GM18507 (cell line): ENCODE data around the gene AACS.
A peak's percentile ranks its signal among the peaks of the same experiment; 100 is the strongest.
"Not testable (repeated sequence)": the region's sequence is repeated elsewhere in the genome, so short reads cannot be mapped to it uniquely, and the experiment has no call there.

Source experiments
- DNase-seq: peaks from one replicate; pipeline ENCODE4 v3.0.0; 2011; ENCODE audit warnings: low read depth; ENCODE audit not compliant: insufficient read length; ENCODE audit errors: extremely low spot score
- FAIRE-seq: peaks from 2 replicates; lab custom pipeline; 2011; peaks lifted over from hg19 to GRCh38; lab: Jason Lieb, UNC

AACS gene

DNA sequence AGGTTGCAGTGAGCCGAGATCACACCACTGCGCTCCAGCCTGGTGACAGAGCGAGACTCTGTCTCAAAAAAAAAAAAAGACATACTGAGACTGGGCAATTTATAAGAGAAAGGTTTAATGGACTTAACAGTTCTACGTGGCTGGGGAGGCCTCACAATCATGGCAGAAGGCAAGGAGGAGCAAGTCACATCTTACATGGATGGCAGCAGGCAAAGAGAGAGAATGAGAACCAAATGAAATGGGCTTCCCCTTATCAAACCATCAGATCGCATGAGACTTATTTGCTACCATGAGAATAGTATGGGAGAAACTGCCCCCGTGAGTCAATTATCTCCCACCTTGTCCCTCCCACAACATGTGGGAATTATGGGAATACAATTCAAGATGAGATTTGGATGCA, 47.4 kb downstream of the AACS start:
- not testable (repeated sequence) for DNase-seq, FAIRE-seq

DNA sequence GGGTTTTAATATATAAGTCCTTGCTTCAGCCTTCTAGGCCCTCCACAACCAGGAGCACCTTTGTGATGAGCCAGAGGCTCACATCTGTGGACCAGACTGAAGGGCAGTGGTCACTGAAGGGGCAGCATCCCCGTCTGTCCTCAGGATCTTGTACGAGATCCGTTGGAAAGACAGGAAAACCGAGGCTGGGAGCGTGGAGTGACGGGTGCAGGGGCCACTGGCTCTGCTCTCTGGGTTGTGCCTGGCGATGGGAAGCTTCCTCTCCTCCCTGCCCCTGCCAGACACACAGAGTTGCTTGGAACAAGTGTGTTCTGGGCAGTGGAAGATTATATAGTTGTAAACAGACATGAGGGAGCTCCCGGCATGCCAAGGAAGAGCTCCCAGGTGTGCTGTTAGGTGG, 48.0 kb downstream of the AACS start:
- DNase-seq = no peak
- FAIRE-seq = no peak

DNA sequence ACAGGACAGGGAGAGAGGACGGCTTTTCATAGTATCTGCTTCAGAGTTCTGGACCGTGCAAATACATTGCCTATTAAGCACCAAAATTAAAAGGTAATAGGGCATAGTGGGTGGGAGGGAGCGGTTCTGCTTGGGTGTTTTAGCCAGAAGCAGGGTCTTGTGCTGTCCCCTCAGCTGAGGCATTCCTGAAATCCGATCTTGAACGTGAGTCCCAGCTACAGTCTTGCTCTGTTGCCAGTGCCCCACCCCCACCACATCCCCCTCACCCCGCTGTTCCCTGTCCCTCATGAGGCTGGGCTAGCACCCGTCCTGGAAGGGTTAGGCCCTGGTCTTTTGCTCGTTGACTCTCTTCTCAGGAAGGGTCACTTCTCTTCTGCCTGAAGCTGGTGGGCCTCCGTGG, 48.6 kb downstream of the AACS start:
- DNase-seq = no peak
- FAIRE-seq = no peak

DNA sequence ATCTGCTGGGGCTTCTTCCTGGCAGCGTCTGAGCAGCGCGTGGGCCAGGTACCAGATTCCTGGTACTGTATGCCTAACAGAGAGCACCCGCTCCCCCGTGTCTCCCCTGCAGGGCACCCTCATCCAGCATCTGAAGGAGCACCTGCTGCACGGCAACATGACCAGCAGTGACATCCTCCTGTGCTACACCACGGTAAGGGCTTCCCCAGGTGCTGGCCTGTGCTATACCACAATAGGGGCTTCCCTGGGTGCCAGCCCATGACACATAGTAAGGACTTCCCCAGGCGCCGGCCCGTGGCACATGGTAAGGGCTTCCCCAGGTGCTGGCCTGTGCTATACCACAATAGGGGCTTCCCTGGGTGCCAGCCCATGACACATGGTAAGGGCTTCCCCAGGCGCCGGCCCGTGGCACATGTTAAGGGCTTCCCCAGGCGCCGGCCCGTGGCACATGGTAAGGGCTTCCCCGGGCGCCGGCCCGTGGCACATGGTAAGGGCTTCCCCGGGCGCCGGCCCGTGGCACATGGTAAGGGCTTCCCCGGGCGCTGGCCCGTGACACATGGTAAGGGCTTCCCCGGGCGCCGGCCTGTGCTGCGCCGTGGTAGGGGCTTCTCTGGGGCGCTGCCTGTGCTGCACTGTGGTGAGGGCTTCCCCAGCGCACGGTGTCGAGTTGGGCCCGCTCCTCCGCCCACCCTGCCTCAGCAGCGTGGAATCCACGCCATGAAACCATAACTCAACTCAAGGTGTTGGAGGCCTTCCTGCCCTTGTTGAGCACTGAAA, 49.3 kb downstream of the AACS start:
- DNase-seq (no peak), FAIRE-seq (peak; percentile 63)

DNA sequence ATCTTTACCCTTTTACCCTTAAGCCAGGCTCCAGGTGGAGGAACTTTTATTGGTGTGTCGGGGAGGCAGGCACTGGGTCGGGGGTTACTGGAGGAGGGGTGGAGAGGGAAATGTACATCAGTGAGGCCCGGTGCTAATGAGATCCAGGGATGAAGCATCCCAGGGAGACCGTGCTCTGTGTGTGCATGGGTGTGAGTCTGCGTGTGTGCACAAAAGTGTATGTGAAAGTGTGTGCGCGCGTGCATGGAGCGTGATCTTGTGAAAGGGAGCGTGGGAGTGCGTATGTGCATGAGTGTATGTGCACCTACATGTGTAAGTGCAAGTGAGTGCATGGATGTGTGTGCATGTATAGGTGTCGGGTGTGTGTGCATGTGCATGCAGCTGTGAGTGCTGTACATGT, 55.3 kb downstream of the AACS start:
- DNase-seq (no peak), FAIRE-seq (no peak)

DNA sequence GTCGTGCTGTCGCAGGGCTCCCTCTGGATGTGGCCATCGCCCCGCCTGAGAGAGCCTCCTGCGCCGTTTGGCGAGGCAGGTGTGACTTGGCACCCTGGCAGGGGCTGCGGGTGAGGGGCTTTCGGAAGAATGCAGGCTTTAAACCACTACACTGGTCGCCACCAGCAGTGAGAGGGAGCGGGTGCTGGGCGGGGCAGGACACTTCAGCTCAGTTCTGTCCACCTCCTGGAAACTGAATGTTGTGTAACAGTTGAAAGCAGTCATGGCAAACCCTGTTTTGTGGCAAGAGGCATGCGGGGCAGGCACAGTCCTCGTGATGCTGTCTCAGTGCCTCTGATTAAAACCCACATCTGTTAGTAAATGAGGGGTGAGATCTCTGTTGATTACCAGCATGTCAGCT, 55.9 kb downstream of the AACS start:
- DNase-seq (no peak), FAIRE-seq (no peak)

DNA sequence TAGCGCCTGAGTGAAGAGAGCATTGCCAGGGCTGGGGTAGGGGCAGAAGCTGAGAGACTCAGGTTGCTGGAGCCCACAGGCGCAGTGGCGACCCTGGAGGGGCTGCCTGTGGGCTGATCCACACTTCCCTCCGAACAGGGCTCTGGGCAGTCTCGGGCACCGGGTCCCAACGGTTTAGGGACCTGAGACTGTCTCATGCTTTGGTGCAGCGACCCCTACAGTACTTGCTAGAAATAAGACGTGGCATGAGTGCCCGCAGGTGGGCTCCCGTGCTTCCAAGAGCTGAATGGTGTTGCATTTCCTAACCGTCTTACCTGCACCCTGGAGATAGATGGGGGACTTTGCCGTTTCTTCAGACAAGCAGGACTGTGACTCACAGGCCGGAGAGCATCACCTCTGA, 57.4 kb downstream of the AACS start:
- FAIRE-seq (no peak), DNase-seq (no peak)

DNA sequence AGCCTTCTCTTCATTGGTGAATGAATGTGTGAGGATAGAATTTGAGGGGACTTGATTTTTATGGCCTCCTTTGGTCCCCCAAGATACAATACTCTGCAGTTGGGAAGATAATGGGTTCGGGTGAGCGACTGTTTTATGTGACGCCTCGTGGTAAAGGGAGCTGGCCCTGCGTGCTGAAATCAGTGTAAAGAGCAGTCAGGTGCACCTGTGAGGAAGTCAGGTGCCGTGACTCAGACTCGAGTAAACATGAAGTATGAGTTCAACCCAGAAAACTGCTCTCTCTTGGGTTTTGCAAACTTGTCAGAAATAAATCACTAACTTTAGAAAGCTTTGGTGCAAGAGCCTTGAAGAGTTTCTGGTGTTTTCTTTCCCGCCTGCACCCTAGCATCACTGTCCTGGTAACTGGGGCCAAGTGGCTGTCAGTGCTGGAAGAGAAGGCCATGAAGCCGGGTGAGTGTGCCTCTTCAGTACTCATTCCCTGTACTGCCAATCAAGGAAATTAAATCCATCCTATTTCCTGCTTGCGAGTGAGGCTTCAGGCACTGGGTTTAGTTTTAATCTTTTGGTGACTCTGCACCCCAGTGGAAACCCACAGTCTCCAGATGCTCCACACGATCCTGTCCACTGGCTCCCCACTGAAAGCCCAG, 59.2 kb downstream of the AACS start:
- DNase-seq (no peak), FAIRE-seq (no peak)

DNA sequence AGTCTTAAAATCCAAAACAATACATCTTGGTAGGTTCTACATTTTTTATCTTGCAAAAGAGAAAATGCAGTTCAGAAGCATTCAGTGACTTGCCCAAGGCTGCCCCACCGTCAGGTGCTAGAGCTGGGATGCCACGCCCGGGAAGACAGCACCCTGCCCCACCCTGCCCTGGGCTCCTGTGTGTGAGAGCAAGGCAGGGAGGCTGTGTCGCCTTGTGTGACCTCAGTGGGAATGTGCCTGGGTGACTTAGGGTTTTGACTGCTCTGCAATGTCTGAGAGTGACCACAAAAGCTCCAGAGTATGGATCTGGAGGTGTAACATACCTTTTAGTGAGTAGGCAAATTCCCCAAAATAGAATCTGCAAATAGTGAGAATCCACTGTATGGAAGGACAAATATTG, 60.0 kb downstream of the AACS start:
- FAIRE-seq = no peak

DNA sequence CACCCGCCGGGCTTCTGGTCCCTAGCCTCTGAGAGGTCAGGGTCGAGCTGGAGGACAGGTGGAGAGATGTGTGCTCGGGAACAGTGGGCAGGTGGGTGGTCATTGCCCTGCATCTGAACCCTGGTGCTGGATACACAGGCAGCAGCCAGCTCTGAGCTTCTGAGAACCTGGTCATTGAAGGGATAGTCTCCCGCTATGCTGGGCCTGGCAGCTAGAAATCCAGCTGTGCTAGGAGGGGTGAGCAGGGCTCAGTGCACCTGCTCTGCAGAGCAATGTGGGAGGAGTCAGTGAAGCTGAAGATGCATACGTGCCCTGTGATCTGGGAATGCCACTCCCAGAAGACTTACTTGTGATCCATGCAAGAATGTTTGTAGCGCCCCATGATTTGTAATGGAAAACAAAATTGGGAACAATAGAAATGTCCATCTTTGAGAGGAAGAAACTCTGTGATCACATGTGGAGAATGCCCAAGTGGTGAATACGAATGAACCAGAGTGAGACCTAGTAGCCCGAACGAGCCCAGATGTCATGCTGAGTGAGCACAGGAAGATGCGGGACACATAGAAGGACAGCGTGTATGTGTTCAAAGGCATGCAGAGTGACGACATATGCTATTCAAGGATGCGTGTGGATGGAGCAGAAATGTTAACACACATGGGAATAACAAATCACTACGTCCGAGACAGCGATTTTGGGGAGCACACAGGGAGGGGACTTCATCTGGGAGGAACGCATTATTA, 63.4 kb downstream of the AACS start:
- DNase-seq (no peak), FAIRE-seq (no peak)

More for the DNA sequence above, 60.0 kb downstream of the AACS start:
- no peak for DNase-seq

DNA sequence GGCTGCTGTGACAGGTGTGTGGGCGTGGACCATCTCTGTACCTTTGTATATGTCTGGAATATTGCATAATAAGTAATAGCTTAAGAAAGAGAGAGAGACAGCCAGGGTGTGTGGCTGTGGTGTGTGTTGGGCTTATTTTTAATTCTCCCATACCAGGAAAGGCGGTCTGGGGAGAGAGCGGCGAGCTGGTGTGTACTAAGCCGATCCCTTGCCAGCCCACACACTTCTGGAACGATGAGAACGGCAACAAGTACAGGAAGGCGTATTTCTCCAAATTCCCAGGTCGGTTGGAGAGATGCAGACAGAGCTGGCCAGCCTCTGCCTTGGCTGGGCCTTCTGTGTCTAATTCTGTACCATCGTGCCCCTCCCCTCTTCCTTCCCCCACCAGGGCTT, 63.9 kb downstream of the AACS start:
- FAIRE-seq = no peak
- DNase-seq = no peak

DNA sequence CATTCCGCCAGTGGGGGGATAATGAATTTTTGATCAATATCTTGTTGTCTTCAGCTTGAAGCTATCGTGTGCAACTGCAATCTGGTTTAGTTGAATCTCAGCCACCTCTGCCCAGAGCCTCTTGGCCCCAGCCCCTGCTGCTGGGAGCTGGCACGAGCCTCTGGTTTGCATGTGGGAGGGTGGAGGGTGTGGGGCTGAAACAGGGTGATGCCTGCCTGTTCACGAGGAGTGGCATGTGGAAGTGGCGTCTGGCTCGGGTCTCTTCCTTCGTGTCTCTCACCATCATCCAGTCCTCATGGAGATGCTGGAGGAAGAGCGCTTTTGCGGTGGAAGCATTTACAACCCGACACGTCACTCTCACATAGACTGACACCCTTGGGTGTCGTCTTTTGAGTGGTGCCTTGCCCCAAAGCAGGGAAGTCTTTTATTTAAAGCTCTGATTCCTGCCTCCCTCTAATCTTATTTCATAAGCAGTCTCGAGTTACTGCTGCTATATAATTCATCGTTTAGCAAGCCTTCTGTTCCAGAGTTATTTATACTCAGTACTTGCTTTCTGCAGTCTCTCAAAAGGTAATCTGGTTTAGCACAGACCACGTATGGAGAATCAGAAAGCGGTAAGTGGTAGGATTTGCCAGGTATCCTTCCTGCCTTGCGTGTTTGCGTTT, 64.5 kb downstream of the AACS start:
- no peak for FAIRE-seq
- no peak for DNase-seq

DNA sequence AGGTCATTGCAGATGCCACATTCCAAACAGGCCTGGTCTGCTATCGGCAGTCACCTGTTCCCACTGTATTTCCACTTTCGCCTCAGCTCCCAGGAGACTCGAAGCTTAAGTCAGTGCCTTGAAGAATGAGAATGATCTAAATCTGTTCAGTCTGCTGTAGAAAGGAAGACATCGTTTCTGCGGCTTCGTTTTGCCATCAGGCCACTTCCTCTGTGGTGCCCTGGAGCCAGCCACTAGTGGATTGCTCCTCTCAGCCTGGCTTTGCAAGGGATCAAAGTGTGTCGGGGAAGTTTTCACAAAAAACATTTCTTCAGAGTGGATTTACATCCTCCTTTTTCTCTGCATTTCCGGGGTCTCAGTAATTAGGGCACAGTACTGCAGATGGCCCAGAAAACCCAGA, 66.7 kb downstream of the AACS start:
- FAIRE-seq = no peak

DNA sequence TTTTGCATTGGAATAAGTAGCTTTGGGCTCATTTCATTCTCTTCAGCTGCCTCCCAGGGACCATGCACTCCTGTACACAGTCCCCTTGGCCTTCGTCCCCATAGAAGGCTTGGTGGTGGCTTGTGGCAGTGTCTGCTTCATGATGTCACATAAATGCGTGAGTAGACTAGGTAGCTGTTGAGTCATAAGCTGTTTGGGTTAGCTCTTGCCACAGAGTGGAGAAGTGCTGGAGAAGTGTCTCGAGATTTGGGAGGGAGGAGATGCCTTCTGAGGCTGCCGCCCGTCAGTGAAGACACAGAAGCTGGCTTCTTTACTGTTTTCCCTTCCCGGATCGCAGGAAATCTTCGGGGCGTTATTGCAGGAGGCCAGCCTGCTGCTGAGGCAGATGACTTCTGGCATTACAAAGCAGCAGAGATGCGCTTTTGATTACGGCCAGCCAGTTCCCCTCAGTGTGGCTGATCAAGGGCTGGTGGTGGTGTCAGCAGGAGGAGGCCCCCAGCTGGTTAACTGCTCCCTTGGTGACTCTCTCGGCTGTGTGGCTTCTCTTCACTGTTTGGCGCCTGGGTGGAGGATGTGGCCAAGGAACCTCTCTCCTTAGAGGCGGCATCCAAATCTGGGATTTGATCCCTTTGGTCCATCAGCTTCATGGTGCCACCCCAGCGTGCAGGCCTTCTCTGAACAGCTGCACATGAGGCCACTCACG, 67.6 kb downstream of the AACS start:
- no peak for FAIRE-seq
- DNase-seq = no peak

More for the DNA sequence above, 66.7 kb downstream of the AACS start:
- DNase-seq = no peak

DNA sequence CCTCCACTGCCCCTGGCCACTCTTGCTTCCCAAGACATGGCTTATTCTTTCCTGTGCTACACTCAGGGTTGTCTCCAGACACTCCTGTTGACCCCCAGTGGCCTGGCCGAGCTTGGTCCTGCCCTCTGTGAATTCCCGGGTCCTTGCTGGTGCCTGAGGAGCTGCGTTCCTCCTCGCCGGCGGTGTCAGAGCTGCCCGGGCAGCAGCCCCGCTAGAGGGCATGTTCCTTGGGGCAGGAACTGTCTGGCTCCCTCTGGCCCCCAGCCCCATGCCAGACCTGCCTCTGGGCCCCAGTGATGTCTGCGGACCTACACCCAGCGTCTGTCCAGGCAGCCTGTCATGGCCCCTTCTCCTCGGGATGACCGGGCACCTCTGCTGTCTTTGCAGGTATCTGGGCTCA, 68.4 kb downstream of the AACS start:
- DNase-seq (no peak), FAIRE-seq (no peak)

DNA sequence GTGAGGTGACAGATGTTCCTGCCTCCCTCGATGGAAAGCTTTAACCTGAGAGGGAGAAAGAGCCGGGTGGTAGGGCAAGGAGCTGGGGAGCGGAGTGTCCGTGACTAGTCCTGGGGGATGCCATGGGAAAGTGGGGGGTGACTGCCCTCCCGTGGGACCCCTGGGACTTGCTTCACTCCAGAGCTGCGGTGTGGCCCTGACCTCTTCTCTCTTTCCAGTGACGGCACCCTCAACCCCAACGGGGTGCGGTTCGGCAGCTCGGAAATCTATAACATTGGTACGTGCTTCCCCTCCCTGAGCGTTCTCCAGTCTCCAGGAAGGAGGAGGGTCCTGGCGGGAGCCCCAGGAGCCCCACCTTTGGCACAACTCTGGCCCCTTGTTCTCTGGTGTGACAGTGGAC, 69.3 kb downstream of the AACS start:
- FAIRE-seq = no peak
- DNase-seq = no peak

DNA sequence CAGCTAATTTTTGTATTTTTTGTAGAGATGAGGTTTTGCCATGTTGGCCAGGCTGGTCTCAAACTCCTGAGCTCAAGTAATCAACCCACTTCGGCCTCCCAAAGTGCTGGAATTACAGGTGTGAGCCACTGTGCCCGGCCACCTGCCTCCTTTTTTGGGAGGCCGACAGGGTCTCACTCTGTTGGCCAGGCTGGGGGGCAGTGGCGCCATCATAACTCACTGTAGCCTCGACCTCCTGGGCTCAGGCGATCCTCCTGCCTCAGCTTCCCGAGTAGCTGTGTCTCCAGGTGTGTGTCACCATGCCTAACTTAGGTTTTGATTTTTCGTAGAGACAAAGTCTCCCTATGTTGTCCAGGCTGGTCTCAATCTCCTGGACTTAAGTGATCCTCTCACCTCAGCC, 70.7 kb downstream of the AACS start:
- no peak for DNase-seq
- FAIRE-seq = no peak

DNA sequence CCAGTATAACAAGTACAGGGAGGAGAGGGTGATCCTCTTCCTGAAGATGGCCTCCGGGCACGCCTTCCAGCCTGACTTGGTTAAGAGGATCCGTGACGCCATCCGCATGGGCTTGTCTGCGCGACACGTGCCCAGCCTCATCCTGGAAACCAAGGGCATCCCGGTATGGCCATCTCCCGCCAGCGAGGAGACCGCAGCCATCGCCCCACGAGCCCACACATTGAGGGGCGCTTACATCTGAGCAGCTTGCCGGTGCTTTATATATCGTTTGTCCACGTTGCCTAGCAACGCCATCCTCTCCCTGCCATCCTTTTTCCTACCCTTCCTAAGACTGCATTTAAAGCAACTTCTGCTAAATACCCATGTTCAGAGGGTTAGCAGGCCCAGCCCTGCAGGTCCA, 71.5 kb downstream of the AACS start:
- no peak for FAIRE-seq
- DNase-seq = no peak

DNA sequence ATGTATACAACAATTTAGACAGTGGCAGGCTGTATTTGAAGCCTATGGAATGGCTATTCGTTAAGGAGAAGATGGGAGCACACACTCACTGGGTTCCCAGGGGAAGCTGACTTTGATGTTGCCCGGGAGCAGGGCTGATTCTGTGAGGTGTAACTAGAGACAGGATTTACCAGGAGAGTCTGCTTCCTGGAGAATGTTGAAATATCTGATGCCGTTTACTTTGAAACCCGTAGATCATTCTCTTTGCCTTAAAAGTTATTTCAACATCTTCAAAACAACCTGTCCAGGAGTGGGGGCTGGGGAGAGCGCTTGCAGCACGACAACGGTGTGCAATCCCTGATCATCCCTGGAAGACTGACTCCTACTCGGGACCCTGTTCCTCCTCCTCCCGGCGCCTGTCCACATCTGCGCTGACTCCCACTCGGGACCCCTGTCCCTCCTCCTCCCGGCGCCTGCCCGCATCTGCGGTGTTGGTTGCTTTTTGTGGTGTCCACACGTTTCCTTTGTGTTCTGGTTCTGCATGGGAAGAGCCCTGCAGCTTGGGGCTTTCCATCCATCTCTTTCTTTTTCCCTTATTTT, 72.6 kb downstream of the AACS start:
- no peak for FAIRE-seq

More for the DNA sequence above, 72.6 kb downstream of the AACS start:
- DNase-seq = no peak
